Fibroblast of skin of back (primary cell): ENCODE measurements around the gene RASGEF1B. TPM values are rescaled to one million over a fixed set of nuclear protein-coding genes. Genes with fewer than 3 reads are reported as not detected.

Experiments
- DNase-seq: peaks from one replicate; pipeline ENCODE4 v3.0.0-alpha.2; 2013
- polyA plus RNA-seq, 2 experiments: library from polyadenylated mRNA; unstranded; fragments of 120-200 nt; gene quantifications; one replicate each; pipeline ENCODE4 v1.2.1, GENCODE V29; 2013; ENCODE audit not compliant: insufficient read length in 2 of 2

RASGEF1B gene
- polyA plus RNA-seq (2013, experiment 1 of 2; ENCODE audit: insufficient read length) = 0.10 TPM
- polyA plus RNA-seq (2013, experiment 2 of 2; ENCODE audit: insufficient read length) = 0.29 TPM

DNA sequence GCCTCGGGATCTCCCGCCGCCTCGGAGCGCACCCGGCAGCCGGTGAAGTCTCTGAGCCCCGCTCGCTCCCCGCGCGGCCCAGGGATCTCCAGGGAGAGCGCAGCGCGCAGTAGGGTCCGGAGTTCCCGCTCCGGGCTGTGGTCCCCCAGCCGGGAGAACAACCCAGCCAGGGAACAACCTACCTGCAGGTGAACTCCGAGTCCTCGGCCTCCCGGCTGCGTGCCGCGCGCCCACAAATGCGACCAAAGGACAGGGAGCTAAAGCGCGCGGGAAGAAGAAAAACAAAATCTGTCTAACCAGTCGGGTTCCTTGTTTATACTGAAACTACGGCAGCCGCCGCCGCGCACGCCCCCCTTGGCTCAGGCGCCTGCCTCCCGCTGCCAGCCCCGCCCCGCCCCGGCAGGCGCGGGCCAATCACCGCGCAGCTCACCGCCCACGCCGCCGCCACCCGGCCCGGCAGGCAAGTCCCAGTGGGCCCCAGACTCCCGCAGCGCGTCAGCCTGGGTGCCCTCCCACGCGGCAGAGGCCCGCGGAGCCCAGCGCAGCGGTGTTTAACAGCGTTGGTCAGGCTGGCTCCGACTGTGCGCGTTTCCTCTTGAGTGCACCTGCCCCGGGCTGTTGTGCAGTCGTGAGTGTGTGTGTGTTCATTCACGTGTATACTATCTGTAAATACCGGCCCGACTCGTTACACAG lies at the start of gene RASGEF1B:
RASGEF1B (minus strand) TSS at position 320 of the 693 bp plus-strand sequence. CDS start 12,399 bp downstream, outside the sequence.
- DNase-seq = peak; percentile 51

DNA sequence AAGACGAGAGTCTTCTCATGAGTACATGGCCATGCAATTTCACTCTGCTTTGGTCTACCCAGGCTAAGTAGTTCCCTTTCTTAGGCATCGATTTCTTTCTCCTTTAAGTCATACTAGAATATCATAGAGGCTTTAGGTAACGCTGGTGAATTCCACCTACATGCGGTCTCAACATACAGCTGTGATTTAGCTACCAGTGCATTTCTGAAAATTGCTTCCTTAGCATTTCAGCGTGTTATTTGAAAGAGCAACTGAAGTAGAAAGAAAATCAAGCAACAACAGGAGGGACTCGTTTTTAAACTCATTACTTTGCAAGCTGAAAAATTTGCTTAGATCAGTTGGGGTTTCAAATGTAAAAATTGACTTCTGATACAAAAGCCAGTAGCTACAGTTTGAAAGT lies 48.1 kb upstream of the RASGEF1B start:
- no peak for DNase-seq

GRCh38 chr4:81519427-81519773 lies 47.7 kb upstream of the RASGEF1B start:
- DNase-seq = no peak

DNA sequence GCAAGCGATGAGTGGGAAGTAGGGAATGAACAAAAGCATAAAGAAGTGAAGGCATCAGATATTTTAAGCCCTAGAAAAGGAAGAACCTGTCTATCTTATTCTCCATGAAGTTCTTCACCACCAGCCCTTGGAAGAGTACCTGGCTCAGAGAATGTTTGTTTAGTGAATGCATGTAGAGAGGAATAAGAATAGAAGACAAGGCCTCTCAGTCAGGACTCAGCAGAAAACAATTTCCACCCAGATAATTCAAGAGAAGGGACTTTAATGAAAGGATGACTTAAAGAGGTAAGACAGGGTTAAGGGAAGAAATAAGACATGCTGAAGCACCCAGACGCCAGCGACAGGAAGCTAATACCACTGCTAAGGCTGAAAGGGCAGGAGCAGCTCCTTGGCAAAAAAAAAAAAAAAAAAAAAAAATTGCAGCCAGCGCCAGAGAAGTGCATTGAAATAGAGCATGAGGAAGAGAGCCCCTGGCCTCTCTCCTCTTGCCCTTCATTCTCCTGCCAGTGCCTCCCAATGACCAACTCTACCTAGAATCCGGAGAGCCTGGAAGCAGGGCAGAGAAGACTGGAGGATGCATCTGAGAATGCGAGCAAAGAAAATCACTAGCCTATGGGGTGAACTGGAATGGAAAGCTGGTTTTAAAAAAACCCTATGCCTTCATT lies 47.2 kb upstream of the RASGEF1B start:
- no peak for DNase-seq

- no peak for DNase-seq
Measured at GRCh38 chr4:81516241-81516640, 44.5 kb upstream of the RASGEF1B start.

DNA sequence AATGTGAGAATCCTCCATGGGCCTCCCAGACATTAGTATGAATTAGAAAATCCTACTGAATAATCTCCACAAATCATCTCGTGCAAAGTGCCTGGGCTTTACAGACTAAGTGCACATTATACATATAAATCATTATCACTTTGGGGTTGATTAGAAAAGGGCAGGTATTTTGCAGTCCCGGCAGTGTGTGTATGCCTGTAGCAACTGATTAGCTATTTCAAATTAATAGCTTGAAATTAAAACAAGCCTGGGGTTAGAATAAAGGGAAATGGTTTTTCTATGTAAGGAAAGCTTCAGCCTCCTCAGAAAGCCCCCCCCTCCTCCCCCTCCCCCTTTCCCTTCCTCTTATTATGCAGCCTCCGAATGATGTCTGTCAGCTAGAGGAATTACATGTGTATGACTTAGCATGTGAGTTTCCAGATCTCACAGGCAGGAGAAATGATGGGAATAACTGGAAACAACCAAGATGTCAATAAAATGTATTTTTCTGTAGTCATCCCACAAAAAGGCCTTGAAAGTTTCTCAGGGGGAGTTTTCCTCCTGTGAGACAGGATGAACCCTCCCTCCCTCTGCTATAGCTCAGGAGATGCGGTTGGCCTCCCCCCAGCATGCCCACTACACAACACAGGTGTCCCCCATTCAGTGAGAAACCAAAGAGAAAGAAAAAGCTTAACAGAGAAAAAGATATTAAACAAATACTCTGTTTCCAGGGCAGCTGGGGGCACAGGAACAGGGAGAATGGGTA lies 41.2 kb upstream of the RASGEF1B start:
- DNase-seq = no peak

GRCh38 chr4:81512001-81512756 lies 40.5 kb upstream of the RASGEF1B start:
- DNase-seq = no peak

GRCh38 chr4:81510643-81511178 lies 39.0 kb upstream of the RASGEF1B start:
- no peak for DNase-seq

GRCh38 chr4:81509822-81510221 lies 38.1 kb upstream of the RASGEF1B start:
- DNase-seq = no peak

DNA sequence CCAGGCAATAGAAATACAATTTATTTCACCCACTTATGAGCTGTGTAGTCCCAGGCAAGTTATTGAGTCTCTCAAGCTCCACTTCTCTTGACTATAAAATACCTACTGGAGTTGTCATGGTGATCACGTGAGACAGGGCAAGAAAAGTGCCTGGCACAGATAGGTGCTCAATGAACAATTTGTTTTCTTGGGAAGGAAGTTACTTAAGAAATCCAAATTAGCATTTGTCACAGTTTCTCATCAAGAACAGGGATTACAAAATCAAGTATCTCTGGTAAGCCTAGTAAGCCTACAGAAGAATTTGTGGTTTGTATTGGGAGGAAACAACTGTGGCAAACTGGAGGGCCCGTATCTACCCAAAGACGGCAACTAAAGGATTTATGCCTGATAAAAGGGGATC lies 37.5 kb upstream of the RASGEF1B start:
- DNase-seq = no peak

GRCh38 chr4:81508411-81509185 lies 36.9 kb upstream of the RASGEF1B start:
- DNase-seq = no peak

DNA sequence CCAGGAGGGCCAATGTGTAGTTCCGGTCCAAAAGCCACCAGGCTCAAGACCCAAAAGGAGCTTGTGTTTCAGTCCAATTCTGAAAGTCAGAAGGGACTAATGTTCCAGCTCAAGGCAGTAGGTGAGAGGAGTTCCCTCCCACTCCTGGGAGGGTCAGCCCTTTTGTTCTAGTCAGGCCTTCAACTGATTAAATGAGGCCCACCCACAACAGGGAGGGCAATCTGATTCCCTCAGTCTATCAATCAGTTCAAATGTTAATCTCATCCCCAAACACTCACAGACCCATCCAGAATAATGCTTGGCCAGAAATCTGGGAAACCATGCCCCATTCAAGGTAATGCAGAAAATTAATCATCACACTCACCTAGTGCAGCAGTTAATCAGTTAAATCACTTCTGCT lies 35.8 kb upstream of the RASGEF1B start:
- no peak for DNase-seq

- no peak for DNase-seq
Measured at GRCh38 chr4:81506731-81507130, 35.0 kb upstream of the RASGEF1B start.

DNA sequence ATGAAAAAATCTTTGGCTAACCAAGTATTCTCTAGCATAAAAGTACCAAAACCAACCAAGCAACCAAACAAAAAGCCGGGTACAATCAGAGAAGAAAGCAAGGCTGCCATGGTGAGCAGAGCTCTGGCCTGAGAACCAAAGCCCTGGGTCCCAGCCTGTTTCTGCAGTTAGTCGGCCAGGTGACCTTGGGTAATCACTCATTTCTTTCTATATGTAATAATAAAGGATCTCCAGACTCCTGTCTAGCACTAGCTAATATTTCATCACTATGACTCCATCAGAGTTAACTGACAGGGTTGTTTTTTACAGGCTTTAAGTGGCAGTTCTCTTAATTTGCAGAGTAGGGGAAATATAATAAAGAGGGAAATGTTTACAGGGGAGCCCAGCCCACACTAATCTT lies 34.0 kb upstream of the RASGEF1B start:
- DNase-seq = no peak

- DNase-seq = no peak
Measured at GRCh38 chr4:81505004-81505598, 33.4 kb upstream of the RASGEF1B start.

GRCh38 chr4:81504112-81505003 lies 32.7 kb upstream of the RASGEF1B start:
- no peak for DNase-seq

GRCh38 chr4:81503586-81503985 lies 31.9 kb upstream of the RASGEF1B start:
- DNase-seq = no peak

GRCh38 chr4:81502564-81502963 lies 30.9 kb upstream of the RASGEF1B start:
- no peak for DNase-seq

GRCh38 chr4:81499840-81500239 lies 28.1 kb upstream of the RASGEF1B start:
- no peak for DNase-seq

GRCh38 chr4:81498551-81499099 lies 26.9 kb upstream of the RASGEF1B start:
- no peak for DNase-seq
